Natural killer cell treated with Interleukin-12 subunit alpha and Interleukin-12 subunit beta and Interleukin-15 and Interleukin-18, amount 100 ng/mL, for 72 hours (primary cell): ENCODE measurements around the gene AKR7A3. TPM values are rescaled to one million over a fixed set of nuclear protein-coding genes. Genes with fewer than 3 reads are reported as not detected.
"Not testable (repeated sequence)": the region's sequence is repeated elsewhere in the genome, so short reads cannot be mapped to it uniquely, and the experiment has no call there.

Source experiments
- ATAC-seq, 2 donors: fragments of 150-1000 bp; cut with Tn5 transposase in 1 of 2; sonication (Bioruptor Pico), chemical (Tn5 transposase) in 1 of 2; 2 replicates each; pipeline ENCODE4 v1.10.0; 2021
- DNase-seq: peaks from one replicate; pipeline ENCODE4 v3.0.0; 2022; ENCODE audit warnings: low spot score
- H3K27ac Mint-ChIP-seq, 2 donors: 1 replicate in 1 of 2; 2 replicates in 1 of 2; pipeline ENCODE4 v1.8.0; 2022; ENCODE audit warnings: mixed read lengths in 2 of 2, mild to moderate bottlenecking in 1 of 2, moderate library complexity in 1 of 2
- H3K27me3 Mint-ChIP-seq, 2 donors: 1 replicate in 1 of 2; 2 replicates in 1 of 2; pipeline ENCODE4 v1.8.0; 2022; ENCODE audit warnings: mixed read lengths in 2 of 2
- H3K36me3 Mint-ChIP-seq: one replicate; pipeline ENCODE4 v1.8.0; 2022; ENCODE audit warnings: mixed read lengths
- H3K4me1 Mint-ChIP-seq, 2 donors: 1 replicate in 1 of 2; 2 replicates in 1 of 2; pipeline ENCODE4 v1.8.0; 2022; ENCODE audit warnings: low read depth in 2 of 2, mixed read lengths in 2 of 2, mild to moderate bottlenecking in 1 of 2
- H3K4me3 Mint-ChIP-seq: one replicate; pipeline ENCODE4 v1.8.0; 2022; ENCODE audit warnings: mixed read lengths
- H3K9me3 Mint-ChIP-seq: 2 replicates; pipeline ENCODE4 v1.8.0; 2022; ENCODE audit warnings: mixed read lengths
- total RNA-seq, 2 donors: library from RNA; stranded (reverse); gene quantifications; one replicate each; pipeline ENCODE4 v1.2.3, GENCODE V29; 2022

Gene AKR7A3
- total RNA-seq, 2 donors from 2014 or later: 0.43 to 2.0 TPM

DNA sequence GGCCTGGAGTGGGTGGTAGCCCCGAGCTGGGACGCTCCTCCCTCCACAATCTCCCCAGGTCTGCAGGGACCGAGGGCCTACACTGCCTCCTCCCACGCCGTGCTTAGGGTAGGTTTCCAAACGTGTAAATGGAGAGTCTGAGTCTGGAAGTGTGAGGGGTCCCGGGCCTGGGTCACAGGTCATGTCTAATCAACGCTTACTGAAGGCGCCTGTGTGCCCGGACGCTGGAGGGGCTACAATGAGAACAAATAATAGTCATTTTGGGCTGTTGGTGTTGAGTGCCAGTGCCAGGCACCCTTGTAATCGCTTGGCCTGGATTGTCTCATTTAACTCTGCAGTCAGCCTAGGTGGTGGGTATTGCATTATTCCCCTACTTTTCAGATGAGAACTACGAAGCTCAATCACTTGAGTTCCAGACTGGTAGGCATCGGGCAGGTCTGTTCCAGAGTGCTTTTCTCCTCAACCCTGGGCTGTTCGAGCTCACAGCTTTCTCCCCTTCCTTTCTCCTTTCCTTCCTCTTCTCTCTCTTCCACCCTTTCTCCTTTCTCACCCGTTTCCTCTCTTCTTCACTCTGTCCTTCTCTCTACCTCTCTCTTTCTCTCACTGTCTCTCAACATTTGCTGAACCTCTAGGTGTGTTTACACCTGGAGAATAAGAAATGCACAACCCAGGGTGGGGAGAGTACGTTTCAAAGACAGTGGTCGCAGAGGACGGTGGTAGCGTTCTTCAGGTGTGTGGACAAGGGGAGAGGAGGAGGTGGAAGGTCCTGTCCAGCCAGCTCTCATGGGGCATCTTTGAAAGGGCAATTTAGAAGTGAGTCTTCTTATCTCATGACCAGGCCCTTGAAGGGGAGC is 24.4 kb upstream of the AKR7A3 start:
- peak overlapping the region; percentile 92 for H3K4me3 Mint-ChIP-seq
- no peaks in the 10 kb centered on the region for H3K27me3 Mint-ChIP-seq
- H3K4me1 Mint-ChIP-seq: peaks cover 27 to 36% of the 10 kb centered on the region in 2 donors
- no peaks in the 10 kb centered on the region for H3K36me3 Mint-ChIP-seq
- DNase-seq (no peak), ATAC-seq (peak in 1 of 2 donors; percentile 39)
- no peaks in the 10 kb centered on the region for H3K9me3 Mint-ChIP-seq
- H3K27ac Mint-ChIP-seq: peak overlapping the region; percentile 9 to 70

GRCh38 chr1:19311931-19312781 is 23.6 kb upstream of the AKR7A3 start, which contains the start of the genes AKR7A2 and SLC66A1:
AKR7A2 (minus strand) TSS chr1:19312144; CDS start chr1:19312124, 20 bp downstream.
SLC66A1 (plus strand) TSS chr1:19312326; CDS start chr1:19317678, 5,352 bp downstream.
- DNase-seq (peak; percentile 97), ATAC-seq (peak; percentile 97 to 98)
- Mint-ChIP-seq H3K36me3 (no peaks in the 10 kb centered on the region), H3K4me3 (peak within 1 kb of the TSS; percentile 92), H3K9me3 (no peaks in the 10 kb centered on the region), H3K4me1 (peaks cover 33 to 36% of the 10 kb centered on the region in 2 donors), H3K27me3 (no peaks in the 10 kb centered on the region), H3K27ac (peak within 1 kb of the TSS; percentile 52 to 84)

- H3K4me1 Mint-ChIP-seq: peaks cover 33 to 36% of the 10 kb centered on the region in 2 donors
- ATAC-seq: peak in 1 of 2 donors; percentile 34
- peak overlapping the region; percentile 52 to 84 for H3K27ac Mint-ChIP-seq
- no peaks in the 10 kb centered on the region for H3K36me3 Mint-ChIP-seq
- H3K4me3 Mint-ChIP-seq: peak overlapping the region; percentile 92
- no peaks in the 10 kb centered on the region for H3K9me3 Mint-ChIP-seq
- no peak for DNase-seq
- H3K27me3 Mint-ChIP-seq: no peaks in the 10 kb centered on the region
Measured at GRCh38 chr1:19311503-19311930, 22.9 kb upstream of the AKR7A3 start.

DNA sequence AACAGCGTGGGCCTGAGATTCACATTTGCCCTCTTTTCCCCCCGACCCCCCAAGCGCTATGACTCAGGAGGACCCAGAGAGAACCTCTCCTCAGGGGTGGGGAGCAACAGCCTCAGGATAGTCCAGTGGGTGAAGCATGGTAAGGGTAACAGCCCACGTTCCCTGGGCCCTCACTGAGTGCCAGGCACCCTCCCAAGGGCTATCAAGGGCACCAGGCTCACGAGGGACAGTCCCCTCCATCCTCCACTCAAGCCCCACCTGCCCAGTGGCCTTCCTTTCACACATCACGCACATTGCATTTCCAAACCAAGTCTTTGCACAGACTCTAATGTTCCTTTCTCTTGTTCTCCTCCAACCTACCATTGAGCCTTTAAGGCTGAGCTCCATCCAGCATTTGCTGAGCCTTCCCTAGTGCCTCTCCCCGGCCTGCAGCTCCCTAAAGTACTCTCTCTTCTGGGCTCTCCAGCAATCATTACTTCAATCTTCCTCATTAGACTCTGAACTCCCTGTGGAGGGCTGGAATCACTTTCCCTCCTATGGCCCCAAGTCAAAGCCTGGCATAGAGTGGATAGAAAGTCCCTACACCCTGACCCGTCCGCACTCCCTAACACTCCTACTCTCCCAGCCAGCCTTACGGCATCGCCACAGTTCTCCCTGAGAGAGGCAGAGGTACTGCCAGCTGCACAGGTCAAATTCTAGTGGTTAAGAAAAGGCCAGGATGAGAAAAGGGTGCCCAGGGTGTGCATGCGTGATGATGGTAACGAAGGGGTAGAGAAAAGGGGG is 22.3 kb upstream of the AKR7A3 start:
- Mint-ChIP-seq H3K4me1 (peaks cover 30 to 33% of the 10 kb centered on the region in 2 donors), H3K27me3 (no peaks in the 10 kb centered on the region), H3K4me3 (peak overlapping the region; percentile 92), H3K36me3 (no peaks in the 10 kb centered on the region), H3K27ac (peak overlapping the region; percentile 52 to 84), H3K9me3 (no peaks in the 10 kb centered on the region)
- ATAC-seq (no peak), DNase-seq (no peak)

DNA sequence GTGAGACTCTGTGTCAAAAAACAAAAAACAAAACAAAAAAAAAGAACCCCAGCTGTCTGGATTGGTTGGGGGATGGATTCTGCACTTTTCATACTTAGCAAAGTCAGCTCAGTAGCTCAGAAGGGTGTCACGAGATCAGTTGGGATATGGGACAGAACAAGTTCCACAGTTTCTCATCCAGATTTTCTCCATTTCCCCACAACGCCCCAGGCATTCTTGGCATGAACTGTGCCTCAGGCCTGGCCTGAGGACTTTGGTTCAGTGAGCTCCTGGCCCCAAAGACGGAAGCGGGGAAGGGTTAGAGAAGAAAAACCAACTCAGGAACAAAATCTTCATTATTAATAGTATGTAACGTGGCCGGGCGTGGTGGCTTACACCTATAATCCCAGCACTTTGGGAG is 21.5 kb upstream of the AKR7A3 start:
- ATAC-seq: no peak
- Mint-ChIP-seq H3K4me1 (peaks cover 25 to 28% of the 10 kb centered on the region in 2 donors), H3K9me3 (no peaks in the 10 kb centered on the region), H3K36me3 (peaks cover 6% of the 10 kb centered on the region), H3K4me3 (peak overlapping the region; percentile 92), H3K27ac (no peak overlapping the region), H3K27me3 (no peaks in the 10 kb centered on the region)
- DNase-seq: no peak

DNA sequence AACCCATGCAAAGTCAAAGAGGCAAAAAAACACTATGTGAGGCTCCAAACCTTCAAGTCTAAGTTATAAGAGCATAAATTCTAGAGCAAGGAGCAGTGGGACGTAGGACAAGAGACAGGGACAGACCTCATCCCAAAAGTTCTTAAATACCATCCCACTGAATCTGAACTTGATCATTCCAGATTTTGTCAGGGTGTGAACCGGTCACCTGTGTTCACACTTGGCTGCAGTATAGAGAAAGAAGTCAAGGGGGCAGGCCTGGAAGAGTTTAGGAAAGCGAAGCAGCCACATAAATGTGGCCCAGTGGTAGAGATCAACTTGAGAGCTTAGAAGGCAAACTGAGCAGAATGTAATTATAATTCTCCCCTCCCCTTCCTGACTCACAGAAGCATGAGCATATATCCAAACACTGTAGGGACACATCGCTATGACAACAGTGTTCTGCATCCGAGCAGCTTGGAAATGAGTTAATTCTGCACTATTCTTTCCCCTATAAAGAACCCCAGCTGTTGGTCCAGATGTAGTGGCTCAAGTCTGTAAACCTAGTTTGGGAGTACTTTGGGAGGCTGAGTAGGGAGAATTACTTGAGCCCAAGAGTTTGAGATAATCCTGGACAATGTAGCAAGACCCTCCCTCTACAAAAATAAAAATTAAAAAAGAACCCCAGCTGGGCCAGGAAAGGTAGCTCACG is 20.7 kb upstream of the AKR7A3 start:
- no peak for ATAC-seq
- H3K4me1 Mint-ChIP-seq: peaks cover 25 to 28% of the 10 kb centered on the region in 2 donors
- H3K27ac Mint-ChIP-seq: peak overlapping the region in 1 of 2 donors; percentile 26
- peaks cover 11% of the 10 kb centered on the region for H3K36me3 Mint-ChIP-seq
- no peaks in the 10 kb centered on the region for H3K27me3 Mint-ChIP-seq
- no peak for DNase-seq
- no peaks in the 10 kb centered on the region for H3K9me3 Mint-ChIP-seq
- peak overlapping the region; percentile 52 for H3K4me3 Mint-ChIP-seq

DNA sequence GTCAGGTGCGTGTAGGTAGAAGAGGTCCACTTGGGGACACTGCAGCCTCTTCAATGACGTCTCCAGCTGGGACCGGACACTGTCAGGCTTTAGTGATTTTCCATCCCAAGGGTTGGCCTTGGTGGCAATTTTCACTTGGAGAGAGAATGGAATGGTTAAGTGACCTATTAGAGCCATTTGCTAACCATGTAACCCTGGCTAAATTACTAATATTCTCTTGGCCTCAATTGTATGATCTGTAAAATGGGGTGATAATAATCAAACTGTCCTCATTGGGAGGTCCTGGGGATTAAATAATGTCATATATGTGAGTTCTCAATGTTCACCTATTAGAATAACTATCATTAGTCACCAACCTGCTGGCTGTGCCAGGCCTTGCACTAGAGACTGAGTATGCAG is 19.9 kb upstream of the AKR7A3 start:
- Mint-ChIP-seq H3K9me3 (no peaks in the 10 kb centered on the region), H3K36me3 (peaks cover 14% of the 10 kb centered on the region), H3K27me3 (no peaks in the 10 kb centered on the region), H3K27ac (peak overlapping the region in 1 of 2 donors; percentile 26), H3K4me1 (peaks cover 24 to 26% of the 10 kb centered on the region in 2 donors), H3K4me3 (no peak overlapping the region)
- DNase-seq (no peak), ATAC-seq (no peak)

GRCh38 chr1:19307794-19308508 is 19.4 kb upstream of the AKR7A3 start:
- no peaks in the 10 kb centered on the region for H3K9me3 Mint-ChIP-seq
- peaks cover 16% of the 10 kb centered on the region for H3K36me3 Mint-ChIP-seq
- H3K27me3 Mint-ChIP-seq: no peaks in the 10 kb centered on the region
- DNase-seq: no peak
- ATAC-seq: no peak
- peaks cover 18 to 21% of the 10 kb centered on the region in 2 donors for H3K4me1 Mint-ChIP-seq
- H3K27ac Mint-ChIP-seq: no peak overlapping the region
- H3K4me3 Mint-ChIP-seq: no peak overlapping the region

GRCh38 chr1:19306941-19307340 is 18.4 kb upstream of the AKR7A3 start:
- H3K36me3 Mint-ChIP-seq: peaks cover 16% of the 10 kb centered on the region
- DNase-seq: peak; percentile 54
- no peak overlapping the region for H3K4me3 Mint-ChIP-seq
- H3K4me1 Mint-ChIP-seq: peaks cover 16 to 18% of the 10 kb centered on the region in 2 donors
- ATAC-seq: no peak
- H3K9me3 Mint-ChIP-seq: no peaks in the 10 kb centered on the region
- H3K27ac Mint-ChIP-seq: no peak overlapping the region
- no peaks in the 10 kb centered on the region for H3K27me3 Mint-ChIP-seq

GRCh38 chr1:19305880-19306279 is 17.3 kb upstream of the AKR7A3 start:
- no peaks in the 10 kb centered on the region for H3K27me3 Mint-ChIP-seq
- no peak overlapping the region for H3K27ac Mint-ChIP-seq
- peaks cover 16% of the 10 kb centered on the region for H3K36me3 Mint-ChIP-seq
- no peaks in the 10 kb centered on the region for H3K9me3 Mint-ChIP-seq
- DNase-seq (no peak), ATAC-seq (peak; percentile 14 to 49)
- peaks cover 10 to 13% of the 10 kb centered on the region in 2 donors for H3K4me1 Mint-ChIP-seq
- no peak overlapping the region for H3K4me3 Mint-ChIP-seq

DNA sequence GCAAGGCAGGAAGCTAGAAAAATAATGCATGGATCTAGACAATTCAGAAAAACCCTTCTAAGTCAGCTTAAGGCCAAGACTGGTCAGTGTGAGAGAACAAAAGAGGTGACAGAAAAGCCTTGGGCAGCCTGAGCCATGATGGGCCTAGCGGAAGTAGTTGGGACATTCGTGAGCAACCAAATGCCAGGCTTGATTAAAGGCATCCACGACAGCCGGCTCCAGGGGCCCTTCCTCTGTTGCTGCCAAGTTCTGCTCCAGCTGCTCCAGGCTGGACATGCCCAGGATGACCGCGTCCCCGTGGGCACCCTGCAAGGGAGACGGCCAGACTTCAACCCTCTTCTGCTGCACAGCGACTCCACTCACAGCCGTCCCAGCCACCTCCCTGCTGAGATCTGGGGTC is 15.5 kb upstream of the AKR7A3 start:
- DNase-seq: not testable (repeated sequence)

GRCh38 chr1:19300211-19300610 is 11.6 kb upstream of the AKR7A3 start:
- H3K9me3 Mint-ChIP-seq: peaks cover 5% of the 10 kb centered on the region
- ATAC-seq (no peak), DNase-seq (no peak)
- H3K4me3 Mint-ChIP-seq: no peak overlapping the region
- peaks cover 19% of the 10 kb centered on the region for H3K36me3 Mint-ChIP-seq
- H3K27ac Mint-ChIP-seq: no peak overlapping the region
- no peaks in the 10 kb centered on the region for H3K4me1 Mint-ChIP-seq
- no peaks in the 10 kb centered on the region for H3K27me3 Mint-ChIP-seq

More for the DNA sequence above, 15.5 kb upstream of the AKR7A3 start:
- not testable (repeated sequence) for ATAC-seq, H3K4me1 Mint-ChIP-seq, H3K27me3 Mint-ChIP-seq, H3K27ac Mint-ChIP-seq, H3K9me3 Mint-ChIP-seq, H3K4me3 Mint-ChIP-seq
- peaks cover 16% of the 10 kb centered on the region for H3K36me3 Mint-ChIP-seq
